HepG2 (cell line): Measurements from ENCODE around the gene EHD1. TPM values are rescaled to one million over a fixed set of nuclear protein-coding genes. Genes with fewer than 3 reads are reported as not detected.
A peak's percentile ranks its signal among the peaks of the same experiment; 100 is the strongest.

ENCODE experiments used
- DR1 ChIP-seq: sonication (generic); formaldehyde crosslinking; IDR thresholded peaks from 2 replicates; pipeline ENCODE4 v1.8.0; 2021; ENCODE audit warnings: mild to moderate bottlenecking, missing genetic modification reagents, inconsistent platforms
- ELF1 ChIP-seq: sonication (generic); formaldehyde crosslinking; IDR thresholded peaks from 2 replicates; pipeline ENCODE4 v1.4.0; 2020; ENCODE audit warnings: missing genetic modification reagents
- HNF1A ChIP-seq, 2 experiments: sonication (generic) in 1 of 2; formaldehyde crosslinking in 1 of 2; IDR thresholded peaks; 2 replicates each; pipeline versions ENCODE4 v1.4.0 to v1.6.1; 2016 to 2020; ENCODE audit warnings: borderline replicate concordance in 1 of 2, low read depth in 1 of 2, mild to moderate bottlenecking in 1 of 2, missing genetic modification reagents in 1 of 2
- HNF4G ChIP-seq, 2 experiments: sonication (generic) in 1 of 2; formaldehyde crosslinking in 1 of 2; IDR thresholded peaks; 2 replicates each; pipeline versions ENCODE4 v1.4.0 to v1.6.1; 2011 to 2020; ENCODE audit warnings: borderline replicate concordance in 2 of 2, low read depth in 2 of 2, mild to moderate bottlenecking in 2 of 2, low read length in 1 of 2, missing genetic modification reagents in 1 of 2, moderate library complexity in 1 of 2
- HOXD1 ChIP-seq: sonication (generic); formaldehyde crosslinking; IDR thresholded peaks from 2 replicates; pipeline ENCODE4 v1.5.0; 2020; ENCODE audit warnings: missing genetic modification reagents
- MAFK ChIP-seq, 2 experiments: IDR thresholded peaks in 1 of 2; conservative IDR thresholded peaks in 1 of 2; 2 replicates each; pipeline ENCODE4 v1.6.1; 2011; ENCODE audit warnings: improper control_type of control experiment in 2 of 2, low read length in 2 of 2
- POLR2AphosphoS5 ChIP-seq: IDR thresholded peaks from 2 replicates; pipeline ENCODE4 v1.6.1; 2012; ENCODE audit warnings: low read depth, low read length
- TSC22D2 ChIP-seq: sonication (generic); formaldehyde crosslinking; IDR thresholded peaks from 2 replicates; pipeline ENCODE4 v1.5.1; 2020; ENCODE audit warnings: missing genetic modification reagents, mild to moderate bottlenecking, borderline replicate concordance
- WIZ ChIP-seq: sonication (generic); formaldehyde crosslinking; IDR thresholded peaks from 2 replicates; pipeline ENCODE4 v1.5.1; 2020; ENCODE audit warnings: mild to moderate bottlenecking, missing genetic modification reagents
- ZFP90 ChIP-seq: sonication (generic); formaldehyde crosslinking; IDR thresholded peaks from 2 replicates; pipeline ENCODE4 v1.8.0; 2022; ENCODE audit warnings: missing genetic modification reagents, mild to moderate bottlenecking, inconsistent platforms, borderline replicate concordance
- ZNF280D ChIP-seq: sonication (generic); formaldehyde crosslinking; IDR thresholded peaks from 2 replicates; pipeline ENCODE4 v1.5.1; 2020; ENCODE audit warnings: mild to moderate bottlenecking, missing genetic modification reagents
- ZNF503 ChIP-seq: sonication (generic); formaldehyde crosslinking; IDR thresholded peaks from 2 replicates; pipeline ENCODE4 v1.4.0; 2020; ENCODE audit warnings: missing genetic modification reagents
- ZNF746 ChIP-seq: sonication (generic); formaldehyde crosslinking; IDR thresholded peaks from 2 replicates; pipeline ENCODE4 v1.8.0; 2022; ENCODE audit warnings: mild to moderate bottlenecking, missing genetic modification reagents
- polyA plus RNA-seq, 8 experiments: library from polyadenylated mRNA; depleted of rRNA in 3 of 8; stranded (reverse) in 7 of 8; unstranded in 1 of 8; fragments of >200 nt; fragmentation: Illumina TruSeq in 4 of 8; extraction: Trizol in 4 of 8; gene quantifications; 2 replicates each; pipeline versions ENCODE4 v1.2.1 to v1.2.3, GENCODE V29; 2011 to 2016; ENCODE audit warnings: low read depth in 4 of 8, missing spikeins in 1 of 8, mixed read lengths in 1 of 8; ENCODE audit not compliant: insufficient read depth in 1 of 8
- total RNA-seq, 5 experiments: library from RNA; depleted of rRNA; stranded (reverse); fragments of >200 nt; fragmentation: Illumina TruSeq; extraction: Trizol; gene quantifications; 2 replicates each; pipeline ENCODE4 v1.2.3, GENCODE V29; 2016; ENCODE audit warnings: low read depth in 1 of 5

The EHD1 gene
- total and polyA plus RNA-seq, 2 of the 13 experiments (the other 11 are each of a cell fraction or from before 2014, with no cell fraction given) = 23.6 to 26.6 TPM

- TF ChIP-seq HNF1A (IDR thresholded peaks at IDR 0.05; ENCODE audit: low read depth) (peak; percentile 69; the same call in 1 of the 2 replicates), HNF1A (CRISPR knock-in tag; IDR thresholded peaks at IDR 0.05; ENCODE audit: borderline replicate concordance) (peak; percentile 88), ZFP90 (no peak), ELF1 (peak; percentile 59), HNF4G (IDR thresholded peaks at IDR 0.05; ENCODE audit: borderline replicate concordance, low read depth, low read length) (peak; percentile 92), HNF4G (CRISPR knock-in tag; IDR thresholded peaks at IDR 0.05; ENCODE audit: borderline replicate concordance, low read depth) (peak; percentile 98), POLR2AphosphoS5 (peak; percentile 49), ZNF503 (CRISPR knock-in tag) (peak; percentile 71; the same call in 1 of the 2 replicates), TSC22D2 (CRISPR knock-in tag) (0 out of 2 replicates have a peak, but pooled peaks have one; percentile 69), ZNF746 (CRISPR knock-in tag) (no peak; the same call in 1 of the 2 replicates), WIZ (CRISPR knock-in tag) (0 out of 2 replicates have a peak, but pooled peaks have one; percentile 68), DR1 (CRISPR knock-in tag) (peak; percentile 55; the same call in 1 of the 2 replicates), ZNF280D (CRISPR knock-in tag) (peak; percentile 85), MAFK (conservative IDR thresholded peaks at IDR 0.05 in 1 of 2, IDR thresholded peaks at IDR 0.05 in 1 of 2; ENCODE audit: low read length in 2 of 2) (no peak), HOXD1 (CRISPR knock-in tag) (0 out of 2 replicates have a peak, but pooled peaks have one; percentile 35)
These were observed 15.8 kb upstream of the EHD1 start (continued) for GRCh38 chr11:64894070-64894811.
